HUES48 (cell line): ENCODE data around the gene HLA-DRB1.
"Not testable (repeated sequence)": the region's sequence is repeated elsewhere in the genome, so short reads cannot be mapped to it uniquely, and the experiment has no call there.

Source experiments
- H3K27ac ChIP-seq: one replicate; pipeline ENCODE4 v1.7.0; 2013; ENCODE audit warnings: low read depth, low read length, inconsistent platforms
- H3K27me3 ChIP-seq: 2 replicates; pipeline ENCODE4 v1.6.1; 2013; ENCODE audit warnings: mild to moderate bottlenecking, low read length; ENCODE audit not compliant: control insufficient read depth, insufficient read depth
- H3K36me3 ChIP-seq: 2 replicates; pipeline ENCODE4 v1.6.1; 2013; ENCODE audit warnings: low read length; ENCODE audit not compliant: control insufficient read depth, insufficient read depth
- H3K4me1 ChIP-seq: 2 replicates; pipeline ENCODE4 v1.6.1; 2013; ENCODE audit warnings: mild to moderate bottlenecking, low read length; ENCODE audit not compliant: control insufficient read depth, insufficient read depth
- H3K4me3 ChIP-seq: 2 replicates; pipeline ENCODE4 v1.5.1; 2013; ENCODE audit warnings: mild to moderate bottlenecking, low read depth, low read length
- H3K9ac ChIP-seq: 2 replicates; pipeline ENCODE4 v1.6.1; 2013; ENCODE audit warnings: mild to moderate bottlenecking, low read depth, low read length, moderate library complexity
- H3K9me3 ChIP-seq: 2 replicates; pipeline ENCODE4 v1.6.1; 2013; ENCODE audit warnings: low read length; ENCODE audit not compliant: control insufficient read depth, insufficient read depth

HLA-DRB1 gene

GRCh38 chr6:32558426-32559057, 31.1 kb downstream of the HLA-DRB1 start:
- H3K9ac ChIP-seq: no peak overlapping the region
- no peaks in the 10 kb centered on the region for H3K36me3 ChIP-seq
- H3K9me3 ChIP-seq: no peaks in the 10 kb centered on the region
- H3K27me3 ChIP-seq: no peaks in the 10 kb centered on the region
- H3K4me1 ChIP-seq: no peaks in the 10 kb centered on the region
- no peak overlapping the region for H3K27ac ChIP-seq
- H3K4me3 ChIP-seq: no peak overlapping the region

- no peaks in the 10 kb centered on the region for H3K4me1 ChIP-seq
- no peaks in the 10 kb centered on the region for H3K27me3 ChIP-seq
- H3K4me3 ChIP-seq: no peak overlapping the region
- no peaks in the 10 kb centered on the region for H3K36me3 ChIP-seq
- H3K27ac ChIP-seq: no peak overlapping the region
- no peaks in the 10 kb centered on the region for H3K9me3 ChIP-seq
- no peak overlapping the region for H3K9ac ChIP-seq
Observed at GRCh38 chr6:32554116-32554965, 35.3 kb downstream of the HLA-DRB1 start.

GRCh38 chr6:32553037-32553742, 36.5 kb downstream of the HLA-DRB1 start:
- Histone ChIP-seq H3K27ac (no peak overlapping the region), H3K36me3 (no peaks in the 10 kb centered on the region), H3K4me1 (no peaks in the 10 kb centered on the region), H3K27me3 (no peaks in the 10 kb centered on the region), H3K9ac (no peak overlapping the region), H3K4me3 (no peak overlapping the region), H3K9me3 (no peaks in the 10 kb centered on the region)

GRCh38 chr6:32551410-32551809, 38.2 kb downstream of the HLA-DRB1 start:
- H3K9me3 ChIP-seq: no peaks in the 10 kb centered on the region
- no peaks in the 10 kb centered on the region for H3K36me3 ChIP-seq
- no peaks in the 10 kb centered on the region for H3K27me3 ChIP-seq
- no peak overlapping the region for H3K27ac ChIP-seq
- H3K4me1 ChIP-seq: no peaks in the 10 kb centered on the region
- H3K4me3 ChIP-seq: no peak overlapping the region
- no peak overlapping the region for H3K9ac ChIP-seq

DNA sequence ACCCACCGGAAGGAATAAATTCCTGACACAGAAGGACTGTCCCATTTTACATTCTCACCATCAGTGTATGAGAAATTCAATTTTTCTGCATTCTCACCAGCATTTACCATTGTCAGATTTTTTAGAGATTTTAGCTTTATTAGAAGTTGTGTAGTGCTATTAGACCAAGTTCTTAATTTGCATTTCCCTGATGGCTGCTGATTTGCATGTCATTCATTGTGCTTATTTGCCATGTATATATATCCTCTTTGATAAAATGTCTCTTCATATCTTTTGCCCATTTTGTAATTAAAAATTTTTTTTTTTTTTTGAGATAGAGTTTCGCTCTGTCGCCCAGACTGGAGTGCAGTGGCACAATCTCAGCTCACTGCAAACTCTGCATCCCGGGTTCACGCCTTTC, 49.8 kb downstream of the HLA-DRB1 start:
- H3K9me3 ChIP-seq: no peaks in the 10 kb centered on the region
- no peaks in the 10 kb centered on the region for H3K36me3 ChIP-seq
- no peaks in the 10 kb centered on the region for H3K4me1 ChIP-seq
- H3K4me3 ChIP-seq: no peak overlapping the region
- H3K27me3 ChIP-seq: no peaks in the 10 kb centered on the region
- no peak overlapping the region for H3K9ac ChIP-seq
- no peak overlapping the region for H3K27ac ChIP-seq

GRCh38 chr6:32530431-32530793, 59.2 kb downstream of the HLA-DRB1 start:
- H3K4me3 ChIP-seq, H3K36me3 ChIP-seq, H3K9ac ChIP-seq, H3K4me1 ChIP-seq, H3K27ac ChIP-seq, H3K27me3 ChIP-seq, H3K9me3 ChIP-seq: not testable (repeated sequence)

DNA sequence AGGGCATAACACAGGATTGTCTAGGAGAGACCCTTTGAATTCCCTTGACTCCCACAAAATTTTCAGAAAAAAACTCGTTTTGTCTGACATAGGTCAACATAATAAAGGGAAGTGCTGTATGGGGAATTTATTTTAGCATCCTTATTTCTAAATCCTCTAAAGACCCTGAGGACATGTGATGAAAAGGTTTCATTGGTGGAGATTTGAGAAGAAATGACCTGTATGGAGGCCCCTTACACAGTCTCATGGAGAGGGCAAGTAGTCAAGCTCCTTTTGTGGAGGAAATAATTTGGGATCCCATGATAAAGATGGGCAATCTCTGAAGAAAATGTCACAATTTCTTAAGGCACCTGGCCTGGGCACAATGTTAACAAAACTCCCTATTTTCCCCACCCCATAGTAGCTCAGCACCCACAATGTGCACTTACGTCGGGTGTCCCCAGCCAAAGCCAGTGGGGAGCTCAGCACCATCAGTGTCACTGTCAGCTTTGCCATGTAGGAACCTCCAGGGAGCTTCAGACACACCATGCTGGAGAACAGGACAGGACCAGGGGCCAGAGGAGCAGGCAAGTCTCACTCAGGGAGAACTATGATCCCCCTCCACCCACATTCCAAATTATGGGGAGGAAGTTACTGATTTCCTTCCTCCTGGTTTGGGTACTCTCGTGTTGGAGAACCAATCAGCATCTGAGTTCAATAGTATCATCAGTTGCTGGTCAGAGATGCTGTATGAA, 59.8 kb downstream of the HLA-DRB1 start, which contains the start of gene HLA-DRB5:
Gene HLA-DRB5, minus strand, starts transcription at position 591 of the 734 bp plus-strand sequence. Its CDS starts 63 bp downstream, at position 528.
- no peaks in the 10 kb centered on the region for H3K27me3 ChIP-seq

More for the DNA sequence above, 59.8 kb downstream of the HLA-DRB1 start, which contains the start of gene HLA-DRB5:
- no peaks in the 10 kb centered on the region for H3K9me3 ChIP-seq
- no peak within 1 kb of the TSS for H3K27ac ChIP-seq
- H3K9ac ChIP-seq: no peak within 1 kb of the TSS
- H3K36me3 ChIP-seq: no peaks in the 10 kb centered on the region
- H3K4me1 ChIP-seq: no peaks in the 10 kb centered on the region
- no peak within 1 kb of the TSS for H3K4me3 ChIP-seq
